ENCODE measurements around the gene ADA.

Gene ADA

DNA sequence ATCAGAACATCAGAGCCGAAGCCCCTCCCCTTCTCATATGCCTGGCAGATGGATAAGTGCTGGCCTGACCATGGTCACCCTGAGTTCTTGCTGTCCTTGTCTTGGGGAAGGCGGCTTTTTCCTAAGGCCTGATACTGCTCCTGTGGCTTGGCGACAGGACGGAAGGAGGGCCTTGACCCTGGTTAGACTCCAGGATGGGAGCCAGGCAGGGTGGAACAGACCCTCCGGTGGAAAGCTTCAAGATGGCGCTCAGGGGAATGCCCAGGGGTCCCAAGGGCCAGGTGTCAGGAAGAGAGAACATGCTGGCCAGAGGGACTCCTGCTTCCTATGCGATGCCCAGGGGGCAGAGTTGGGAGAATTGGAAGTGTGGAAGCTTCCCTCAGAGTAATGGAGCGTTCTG is 29.6 kb downstream of the ADA start:
- DNase-seq = no peak

DNA sequence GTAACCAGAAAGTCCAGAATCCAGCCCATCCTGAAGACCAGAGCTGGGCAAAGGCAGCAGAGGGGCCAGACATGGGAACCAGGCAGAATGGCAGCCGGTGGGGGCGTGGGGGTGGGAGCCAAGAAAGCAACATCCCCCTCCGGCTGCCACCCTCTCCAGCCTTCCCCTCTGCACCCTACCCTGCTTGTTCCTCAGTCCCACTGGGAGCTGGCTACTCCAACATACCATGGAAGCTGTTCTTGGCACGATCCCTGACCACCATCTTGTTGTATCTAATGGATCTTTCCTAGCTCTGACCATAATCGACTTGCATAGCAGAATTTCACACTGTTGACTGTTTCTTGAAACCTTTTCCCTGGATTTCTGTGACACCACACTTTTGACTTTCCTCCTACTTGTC is 30.2 kb downstream of the ADA start:
- DNase-seq = no peak

DNA sequence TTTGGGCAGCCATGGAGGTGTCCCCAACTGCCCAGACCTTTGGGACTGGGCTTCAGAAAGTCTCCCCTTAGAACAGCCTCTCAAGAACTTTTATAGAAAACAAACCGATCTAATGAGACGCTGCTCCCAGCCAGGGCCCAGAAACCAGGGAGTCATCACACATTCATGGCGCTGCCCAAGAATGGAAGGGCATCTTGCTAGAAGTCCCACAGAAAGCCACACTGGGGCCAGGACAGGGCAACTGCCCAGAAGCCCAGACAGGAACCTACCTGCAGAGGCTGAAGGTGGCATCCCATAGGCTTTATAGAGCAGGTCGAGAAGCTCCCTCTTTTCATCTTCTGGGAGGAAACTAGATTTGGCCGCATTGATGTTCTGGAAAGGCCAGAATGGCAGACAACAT is 31.5 kb downstream of the ADA start:
- DNase-seq = no peak

DNA sequence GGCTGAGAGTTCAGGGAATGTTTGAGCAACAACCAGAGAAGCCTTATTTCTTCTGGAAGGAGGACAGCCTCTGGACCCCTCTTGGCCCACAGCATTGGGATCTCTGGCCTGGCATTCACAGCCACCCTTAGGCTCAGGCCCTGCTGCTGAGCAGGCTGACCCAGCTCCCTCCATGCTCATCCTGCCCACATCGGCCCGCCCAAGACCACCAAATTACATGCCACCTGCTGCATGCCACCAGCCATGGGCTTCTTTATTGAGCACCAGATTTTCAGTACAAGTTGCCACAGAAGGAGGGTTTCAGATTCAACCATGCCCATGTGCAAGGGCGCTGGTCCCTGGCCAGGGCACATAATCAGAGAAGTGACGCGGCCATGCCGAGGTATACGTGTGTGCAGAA is 32.2 kb downstream of the ADA start:
- no peak for DNase-seq

DNA sequence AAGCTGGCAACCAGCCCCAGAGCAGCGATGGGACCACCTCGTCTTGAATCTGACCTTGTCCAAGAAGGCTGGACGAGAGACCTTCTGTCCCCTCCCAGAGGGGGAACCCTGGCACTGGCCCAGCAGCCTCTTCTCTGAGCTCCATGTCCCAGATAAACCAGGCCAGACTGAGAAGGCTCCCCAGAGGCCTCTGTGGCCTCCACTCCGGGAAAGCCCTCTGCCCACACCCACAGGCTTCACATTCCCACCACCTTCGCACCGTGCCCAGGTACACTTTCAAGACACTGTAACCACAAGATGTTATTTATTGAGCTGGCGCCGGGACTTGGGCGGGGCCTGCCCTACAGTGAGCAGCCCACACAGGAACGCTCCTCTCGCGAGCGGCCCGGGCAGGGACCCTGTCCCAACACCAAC is 33.2 kb downstream of the ADA start:
- peak; percentile 37 for DNase-seq

DNA sequence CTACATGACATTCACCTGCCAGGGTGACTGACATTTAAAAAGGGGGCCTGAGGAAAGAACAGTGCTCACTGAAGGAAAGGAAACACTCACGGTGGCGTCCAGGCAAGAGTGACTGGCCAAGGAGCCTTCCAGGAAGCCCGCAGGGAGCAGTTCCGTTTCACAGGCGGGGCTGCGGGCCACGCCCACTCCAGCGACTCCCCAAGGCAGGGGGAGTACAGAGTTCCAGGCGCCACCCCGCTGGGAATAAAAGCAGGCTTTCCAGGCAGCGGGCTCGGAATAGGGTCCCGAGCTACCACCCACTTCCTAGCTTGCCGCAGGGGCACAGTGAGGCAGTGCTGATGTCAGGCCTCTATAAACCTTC is 34.9 kb downstream of the ADA start:
- DNase-seq = no peak

DNA sequence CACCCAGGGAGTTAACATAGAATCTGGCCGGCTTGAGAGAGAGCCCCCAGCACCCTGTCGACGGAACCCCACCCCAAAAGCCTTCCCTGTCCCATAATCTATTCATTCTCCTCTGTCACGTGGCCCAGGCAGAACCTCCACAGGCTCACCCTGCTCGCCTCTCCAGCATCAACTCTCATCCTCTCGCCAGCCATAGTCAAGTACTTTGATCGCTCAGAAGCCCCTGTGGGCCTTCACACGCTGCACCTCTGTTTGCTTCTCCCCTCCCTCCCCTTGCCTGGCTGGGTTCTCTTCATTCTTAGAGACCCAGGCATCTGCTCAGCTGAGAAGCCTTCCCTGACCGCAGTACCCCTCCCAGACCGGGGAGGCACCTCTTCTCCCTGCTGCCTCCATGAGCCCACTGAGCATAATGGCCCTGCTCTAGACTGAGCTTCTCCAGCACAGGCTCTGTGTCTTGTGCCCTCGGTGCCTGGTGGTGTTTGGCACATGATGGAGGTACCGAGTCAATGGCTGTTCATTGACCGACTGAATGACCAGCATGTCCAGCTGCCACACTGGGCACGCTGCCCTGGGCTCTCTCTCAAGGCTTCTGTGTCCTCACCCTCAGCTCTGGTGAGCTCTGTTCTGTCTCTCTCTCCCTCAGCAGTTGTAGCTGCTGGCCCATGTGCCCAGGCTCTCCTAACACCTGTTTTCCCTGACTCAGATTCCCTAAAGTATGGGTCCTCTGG is 35.5 kb downstream of the ADA start:
- DNase-seq = no peak

DNA sequence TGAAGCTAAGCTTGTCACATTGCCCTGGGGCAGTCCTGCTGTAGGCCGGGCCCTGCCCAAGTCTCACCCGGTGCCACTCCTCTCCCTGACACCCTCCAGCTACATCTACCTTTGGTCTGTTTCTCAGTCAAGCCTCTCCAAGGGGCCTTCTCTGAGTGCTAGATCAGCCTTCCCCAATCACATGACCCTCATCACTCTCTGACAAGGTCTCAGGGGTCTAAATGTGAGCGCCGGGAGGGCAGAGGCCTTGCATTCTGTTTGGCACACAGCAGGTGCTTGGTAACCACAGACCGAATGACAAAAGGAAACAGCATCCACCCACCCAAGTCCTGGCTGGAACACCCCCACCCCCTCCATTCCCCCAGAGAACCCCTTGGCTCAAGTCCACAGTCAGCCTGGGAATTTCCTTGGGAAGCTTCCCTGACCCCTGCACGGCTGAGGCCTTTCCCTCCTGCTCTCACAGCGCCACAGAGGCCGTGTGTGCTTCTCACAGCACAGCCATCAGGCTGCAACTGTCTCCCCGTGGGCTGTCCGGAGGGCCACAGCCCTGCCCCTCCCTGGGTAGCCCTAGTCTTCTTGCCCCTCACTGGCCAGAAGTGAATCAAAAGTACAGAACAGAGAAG is 36.2 kb downstream of the ADA start:
- DNase-seq = no peak

DNA sequence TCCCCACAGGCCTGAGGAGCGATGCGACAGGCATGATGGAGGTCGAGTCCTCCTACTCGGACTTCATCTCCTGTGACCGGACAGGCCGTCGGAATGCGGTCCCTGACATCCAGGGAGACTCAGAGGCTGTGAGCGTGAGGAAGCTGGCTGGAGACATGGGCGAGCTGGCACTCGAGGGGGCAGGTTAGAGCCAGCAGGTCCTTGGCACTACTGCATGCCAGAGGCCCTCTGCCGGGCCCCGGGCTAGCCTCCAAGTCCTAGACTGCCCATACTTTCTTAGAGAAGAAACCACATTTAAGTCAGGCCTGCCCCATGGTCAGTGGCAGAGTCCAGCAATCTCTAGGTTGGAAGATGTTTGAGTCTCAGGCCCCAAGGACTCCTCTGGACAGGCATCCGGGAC is 37.0 kb downstream of the ADA start:
- no peak for DNase-seq

DNA sequence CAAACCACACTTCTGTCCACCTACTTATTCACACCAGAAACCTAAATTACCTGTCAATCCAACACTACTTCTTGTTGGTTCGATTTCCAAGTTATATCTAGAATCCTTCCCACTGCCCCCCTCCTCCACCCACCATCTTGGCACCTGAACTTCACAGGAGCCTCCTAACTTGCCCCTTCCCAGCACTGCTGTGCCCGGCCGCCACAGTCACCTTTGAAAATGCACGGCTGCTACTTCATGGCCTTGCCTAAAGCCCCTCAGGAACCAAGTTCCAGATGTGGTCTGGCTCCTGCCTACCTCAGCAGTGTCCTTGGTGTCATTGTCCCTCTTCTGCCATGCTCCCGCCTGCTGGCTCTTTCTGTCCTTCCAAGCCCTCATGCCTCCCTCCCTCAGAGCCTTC is 37.9 kb downstream of the ADA start:
- DNase-seq = no peak

DNA sequence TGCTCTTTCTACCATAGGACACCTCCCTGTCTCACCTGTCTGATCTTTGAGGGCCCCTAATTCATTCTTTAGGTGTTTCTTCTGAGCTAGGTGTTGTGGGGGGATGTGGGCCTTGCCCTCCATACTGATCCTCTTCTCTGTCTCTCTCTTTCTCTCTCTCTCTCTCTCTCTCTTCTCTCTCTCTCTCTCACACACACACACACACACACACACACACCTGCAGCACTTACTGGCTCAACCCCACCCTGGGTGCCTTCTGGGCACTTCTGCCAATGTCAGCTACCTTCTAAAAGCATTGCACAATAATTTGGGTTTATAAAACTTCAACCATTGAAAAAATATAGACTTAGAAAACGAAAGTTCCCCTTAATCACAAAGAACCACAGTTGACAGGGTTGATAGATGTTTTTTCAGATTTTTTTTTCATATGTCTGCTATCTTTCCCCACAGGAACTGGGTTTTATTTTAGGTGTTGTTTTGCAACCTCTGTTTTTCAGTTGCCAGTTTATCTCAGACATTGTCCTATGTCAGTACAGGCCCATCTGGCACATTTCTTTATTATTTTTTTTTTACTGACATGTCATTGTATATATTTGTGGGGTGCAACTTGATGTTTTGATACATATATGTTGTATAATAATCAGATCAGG is 41.1 kb downstream of the ADA start:
- DNase-seq = peak; percentile 49

DNA sequence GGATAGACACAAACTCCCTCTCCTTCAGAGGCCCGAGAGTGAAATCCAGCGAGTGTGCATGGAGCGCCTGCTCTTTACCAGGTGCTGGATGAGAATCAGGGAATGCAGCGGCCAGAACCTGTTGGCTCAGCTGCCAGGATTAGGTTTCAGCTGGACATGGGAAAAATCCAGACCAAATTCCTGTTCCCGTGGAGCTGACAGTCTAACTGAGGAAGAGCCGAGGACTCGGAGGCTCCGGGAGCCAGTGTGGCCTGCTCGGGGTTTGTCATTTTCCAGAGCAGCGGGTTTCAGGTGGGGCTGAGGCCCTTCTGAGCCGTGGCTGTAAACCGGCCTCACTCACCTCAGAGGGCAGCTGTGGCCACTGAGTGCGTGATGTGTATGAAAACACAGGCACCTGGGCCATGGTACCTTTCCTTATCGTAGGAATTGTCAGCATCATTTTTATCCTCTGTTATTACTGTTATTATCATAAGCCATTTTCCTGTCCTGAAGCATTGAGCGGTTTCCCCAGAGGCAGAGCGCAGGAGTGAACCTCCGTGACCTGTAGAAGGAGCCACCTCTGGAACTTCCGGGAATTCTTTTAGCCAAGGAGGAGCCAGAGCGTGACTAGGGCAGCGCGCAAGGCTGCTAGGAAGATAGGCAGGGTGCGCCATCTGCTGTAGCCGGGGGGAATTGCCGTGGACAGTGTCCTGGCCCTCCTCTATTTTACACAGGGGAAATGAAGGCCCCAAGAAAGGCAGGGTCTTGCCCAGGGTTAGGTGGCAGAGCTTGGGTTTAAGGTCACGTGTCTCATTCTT is 41.8 kb downstream of the ADA start:
- DNase-seq = peak; percentile 84

DNA sequence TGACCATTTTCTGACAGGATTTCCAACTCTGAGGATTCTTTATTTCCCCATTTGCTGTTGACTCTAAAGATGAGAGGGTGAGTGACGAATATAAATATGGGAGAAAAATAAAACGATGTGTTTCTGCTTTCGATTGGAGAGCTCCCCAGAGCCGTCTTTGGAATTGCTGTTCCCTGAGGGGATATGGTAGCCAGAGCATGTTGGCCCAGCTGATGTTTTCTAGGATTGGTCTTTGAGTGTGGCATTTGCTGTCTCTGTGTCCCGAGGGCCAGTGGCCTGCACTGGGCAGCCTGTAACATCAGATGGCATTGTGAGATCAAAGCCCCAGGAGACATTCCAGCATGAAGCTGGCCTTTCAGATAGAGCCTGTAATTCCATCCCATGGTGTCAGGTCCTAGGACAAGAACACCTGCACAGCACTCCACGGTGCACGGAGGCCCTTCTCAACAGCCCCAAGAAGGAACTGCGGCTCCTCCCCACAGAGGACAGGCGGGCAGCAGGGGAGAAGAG is 42.4 kb downstream of the ADA start:
- DNase-seq = no peak

DNA sequence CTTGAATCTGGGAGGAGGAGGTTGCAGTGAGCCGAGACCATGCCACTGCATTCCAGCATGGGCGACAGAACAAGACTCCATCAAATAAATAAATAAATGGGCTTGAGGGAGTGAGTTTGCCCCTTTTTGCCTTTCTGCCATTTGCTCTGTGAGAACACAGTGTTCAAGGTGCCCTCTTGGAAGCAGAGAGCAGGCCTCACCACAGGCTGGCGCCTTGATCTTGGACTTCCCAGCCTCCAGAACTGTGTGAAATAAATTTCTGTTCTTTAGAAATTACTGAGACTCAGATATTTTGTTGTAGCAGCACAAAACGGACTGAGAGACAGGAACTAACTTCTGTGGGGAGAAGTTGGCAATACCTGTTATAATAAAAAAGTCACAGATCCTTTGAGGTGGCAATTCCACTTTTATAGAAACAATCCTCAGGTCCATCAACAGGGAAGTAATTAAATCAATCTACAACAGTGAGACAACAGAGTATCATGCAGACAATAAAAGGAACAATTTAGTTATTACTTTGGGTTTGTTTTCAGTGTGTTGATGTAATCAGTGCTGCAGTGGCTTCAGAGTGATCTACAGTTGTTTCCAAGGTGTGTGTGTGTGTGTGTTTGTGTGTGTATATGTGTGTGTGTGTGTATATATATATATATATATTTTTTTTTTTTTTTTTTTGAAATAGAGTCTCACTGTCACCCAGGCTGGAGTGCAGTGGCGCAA is 44.6 kb downstream of the ADA start:
- DNase-seq = no peak

DNA sequence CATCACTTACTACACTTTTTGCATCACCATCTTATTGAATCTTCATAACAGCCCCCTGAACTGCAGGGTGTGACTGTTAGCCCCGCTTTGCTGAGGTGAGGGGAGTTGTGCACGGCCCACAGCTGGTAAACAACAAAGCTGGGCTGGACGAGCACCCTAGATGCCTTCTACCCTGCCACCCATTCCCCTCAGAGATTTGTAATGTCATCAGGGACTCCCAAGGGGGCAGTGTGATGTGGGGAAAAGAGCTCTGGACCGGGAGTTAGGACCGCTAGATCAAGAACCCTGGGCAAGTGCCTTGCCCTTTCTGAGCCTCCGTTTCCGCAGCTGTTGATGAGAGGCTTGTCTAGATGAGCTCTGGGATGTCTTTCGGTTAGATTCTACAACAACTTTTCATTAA is 48.2 kb downstream of the ADA start:
- no peak for DNase-seq

DNA sequence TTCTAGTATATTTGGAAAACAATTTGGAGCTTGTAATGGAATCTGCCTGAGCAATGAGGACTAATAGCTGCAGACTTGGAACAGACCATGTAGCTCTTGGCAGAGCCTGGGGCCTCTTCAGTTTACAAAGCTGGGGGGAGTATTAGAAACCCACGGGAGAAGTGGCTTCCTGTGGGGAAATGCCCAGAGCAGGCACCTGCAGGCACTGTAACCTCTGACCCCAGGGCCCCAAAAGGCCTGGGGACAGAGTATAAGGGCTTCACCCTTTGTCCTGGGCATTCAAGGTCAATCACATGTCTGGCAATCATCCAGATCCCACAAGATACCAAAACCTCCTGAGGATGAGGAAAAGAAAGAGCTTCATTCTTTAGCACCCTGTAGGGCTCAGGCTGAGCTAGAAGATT is 49.7 kb downstream of the ADA start:
- no peak for DNase-seq

DNA sequence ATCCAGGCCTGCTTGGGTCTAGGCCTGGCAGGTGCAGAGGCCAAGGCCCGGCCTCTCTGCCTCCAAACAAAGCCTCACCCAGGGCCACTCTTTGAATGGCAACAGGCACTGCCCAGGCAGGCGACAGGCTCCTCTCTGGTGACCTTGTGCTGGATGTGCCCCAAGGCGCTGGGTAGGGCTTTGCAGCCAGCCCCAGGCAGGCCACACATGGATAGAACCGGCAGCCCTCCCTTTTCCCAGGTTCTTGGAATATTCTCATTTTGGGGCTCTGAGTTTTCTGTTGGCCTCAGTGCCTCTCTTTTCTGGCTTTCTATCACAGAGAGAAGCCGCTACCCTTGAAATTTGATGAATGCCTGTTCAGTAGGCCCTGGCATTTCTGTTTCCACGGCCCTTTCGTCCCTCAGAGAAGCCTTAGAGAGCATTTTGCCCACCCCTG is 50.2 kb downstream of the ADA start:
- DNase-seq = no peak

DNA sequence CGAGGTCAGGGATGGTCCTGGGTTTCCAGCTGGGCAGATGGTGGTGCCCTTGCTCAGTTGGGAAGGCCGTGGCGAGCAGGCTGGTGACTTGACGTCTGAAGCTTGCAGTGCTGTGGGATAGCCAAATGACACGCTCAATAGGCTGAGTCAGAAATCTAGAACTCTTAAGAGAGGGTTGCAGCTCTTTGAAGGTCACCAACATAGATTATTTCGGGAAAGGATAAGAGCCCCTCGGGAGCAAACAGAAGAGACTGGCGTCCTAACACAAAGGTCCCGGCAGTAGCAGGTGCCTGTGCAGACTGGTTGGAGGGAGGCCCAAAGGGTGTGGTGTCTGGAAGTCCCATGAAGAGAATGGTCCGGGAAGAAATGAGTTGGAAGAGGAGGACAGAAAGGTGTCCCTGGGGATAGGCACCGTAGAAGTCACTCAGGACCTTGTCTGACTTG is 50.7 kb downstream of the ADA start:
- no peak for DNase-seq

DNA sequence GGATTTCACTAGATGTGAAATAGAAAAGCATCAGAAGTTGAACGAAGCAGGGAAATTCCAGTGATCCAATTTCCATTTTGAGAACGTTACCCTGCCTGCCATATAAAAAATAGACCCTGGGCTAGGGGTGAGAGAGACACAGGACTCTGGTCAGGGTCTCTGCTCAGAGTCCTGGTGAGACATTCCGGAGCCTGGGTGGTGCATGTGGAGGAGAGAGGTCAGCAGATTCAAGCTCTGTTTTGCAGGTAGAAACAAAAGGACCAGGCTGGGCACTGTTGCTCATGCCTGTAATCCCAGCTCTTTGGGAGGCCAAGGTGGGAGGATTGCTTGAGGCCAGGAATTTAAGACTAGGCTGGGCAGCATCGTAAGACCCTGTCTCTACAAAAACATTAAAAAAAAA is 51.2 kb downstream of the ADA start:
- DNase-seq = no peak

DNA sequence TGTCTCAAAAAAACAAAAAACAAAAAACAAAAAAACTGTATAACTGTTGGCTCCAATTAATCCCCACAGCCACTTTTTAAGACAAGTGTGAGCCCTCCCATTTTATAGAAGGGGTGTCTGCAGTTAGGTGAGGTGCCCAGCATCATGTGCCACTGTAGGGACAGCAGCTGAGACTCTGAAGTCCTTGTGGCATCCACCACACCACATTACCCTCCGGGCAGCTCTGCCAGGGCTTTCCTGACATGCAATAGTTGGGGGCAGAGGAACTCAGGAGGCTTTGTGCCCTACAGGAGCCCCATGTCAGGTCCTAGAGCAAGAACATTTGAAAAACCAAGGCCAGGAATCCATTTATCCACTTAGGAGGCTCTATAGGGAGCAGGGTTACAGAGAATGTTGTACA is 51.8 kb downstream of the ADA start:
- no peak for DNase-seq

DNA sequence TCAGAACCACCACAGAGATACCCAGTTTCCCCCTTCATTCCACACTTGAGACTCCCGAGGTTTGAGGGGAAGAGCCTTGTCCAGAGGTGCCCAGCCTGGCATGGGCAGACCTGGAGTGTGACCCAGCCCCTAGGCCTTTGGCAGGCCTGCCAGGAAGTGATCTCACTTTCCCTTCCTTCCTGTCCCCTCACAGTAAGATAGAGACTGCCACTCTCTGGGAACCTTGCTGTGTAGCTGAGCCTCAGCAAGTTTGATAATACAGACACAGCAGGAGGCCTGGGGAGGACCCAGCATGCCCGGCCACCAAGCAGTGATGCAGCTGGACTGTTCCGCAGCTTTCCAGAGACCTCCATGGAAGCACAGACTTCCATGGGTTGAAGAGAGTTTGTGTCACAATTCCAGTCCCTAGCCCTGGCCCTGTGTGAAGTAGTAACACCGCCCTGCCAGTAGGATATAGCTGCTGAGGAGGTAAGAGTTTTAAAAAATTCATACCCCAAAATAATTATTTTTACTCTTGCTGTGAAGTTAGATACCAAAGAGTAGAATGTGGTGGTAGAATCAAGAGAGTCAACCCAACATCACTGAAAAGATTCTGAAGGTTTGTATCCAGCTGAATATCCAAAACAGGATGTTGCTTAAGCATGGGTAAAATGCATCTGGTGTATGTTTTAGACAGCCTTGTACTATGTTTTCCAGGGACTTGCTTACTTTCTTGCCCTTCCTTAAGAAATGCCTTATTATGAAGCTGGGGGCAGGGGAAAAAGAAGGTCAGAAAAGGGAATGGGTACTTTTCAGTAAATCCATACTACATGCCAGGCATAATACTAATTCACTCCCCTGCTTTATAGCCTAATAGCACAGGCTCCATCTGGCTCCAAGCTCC is 52.8 kb downstream of the ADA start:
- DNase-seq = no peak

DNA sequence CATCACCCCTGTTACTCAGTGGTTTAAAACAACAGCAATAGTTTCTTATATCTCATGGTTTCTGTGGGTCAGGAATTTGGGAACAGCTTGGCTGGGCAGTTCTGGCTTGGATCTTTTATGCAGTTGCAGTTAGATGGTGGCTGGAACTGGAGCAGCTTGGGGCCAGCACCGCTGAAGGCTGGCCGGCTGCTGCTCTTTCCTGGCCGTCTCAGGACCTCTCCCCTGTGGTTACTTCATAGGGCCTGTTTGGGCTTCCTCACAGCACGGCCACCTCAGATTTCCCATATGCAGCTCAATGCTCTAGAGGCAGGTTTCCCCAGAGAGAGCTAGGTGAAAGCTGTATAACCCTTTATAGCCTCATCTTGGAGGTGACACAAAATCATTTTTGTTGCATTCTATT is 53.6 kb downstream of the ADA start:
- DNase-seq = no peak
